ENCODE results near the gene NPY2R.

GRCh38 chr4:155237567-155237966 lies 29.1 kb downstream of the NPY2R start:
- no peak for TF ChIP-seq CTCF (IDR thresholded peaks at IDR 0.05)
- no peak for TF ChIP-seq EP300 (IDR thresholded peaks at IDR 0.05; ENCODE audit: low read depth)
- TF ChIP-seq POLR2A (IDR thresholded peaks at IDR 0.05), result no peak

All from transverse colon (tissue), 3 donors.